Endothelial cell of umbilical vein (primary cell): Measurements from ENCODE around the gene B4GALNT4. TPM values are rescaled to one million over a fixed set of nuclear protein-coding genes. Genes with fewer than 3 reads are reported as not detected.

Experiments
- BruUV-seq: library from RNA; stranded (reverse); fragments of 400-500 nt; replicated peaks from 2 replicates; lab custom pipeline; 2021; lab: Mats Ljungman, UMichigan
- CTCF ChIA-PET: fragments of 300-600, 350-600 bp; sonication (Branson Sonifier 250); formaldehyde crosslinking; loops from one replicate; lab custom pipeline; 2021; ENCODE audit warnings: antibody characterized with exemption, inconsistent platforms; lab: Charles Lee
- POLR2A ChIA-PET: fragments of 300-600, 350-600 bp; sonication (Branson Sonifier 250); formaldehyde crosslinking; loops from one replicate; lab custom pipeline; 2021; ENCODE audit warnings: antibody characterized with exemption, inconsistent platforms; lab: Charles Lee
- DNase-seq: peaks from one replicate; pipeline ENCODE4 v3.0.0-alpha.2; 2011; ENCODE audit warnings: low read depth, low spot score
- FAIRE-seq: peaks from 2 replicates; lab custom pipeline; 2011; peaks lifted over from hg19 to GRCh38; lab: Jason Lieb, UNC
- H2AFZ ChIP-seq: 2 replicates; pipeline ENCODE4 v1.6.0; 2012; ENCODE audit warnings: low read depth, low read length, control low read depth, inconsistent platforms
- H3K27ac ChIP-seq: 2 replicates; pipeline ENCODE4 v1.5.1; 2011; ENCODE audit warnings: low read depth, mild to moderate bottlenecking, control low read depth, low read length, moderate library complexity; ENCODE audit not compliant: insufficient read depth
- H3K27me3 ChIP-seq, 2 experiments: 2 replicates each; pipeline versions ENCODE4 v1.6.0 to v1.6.1; 2011; ENCODE audit warnings: low read length in 2 of 2, mixed read lengths in 1 of 2; ENCODE audit not compliant: control insufficient read depth in 2 of 2, insufficient read depth in 2 of 2
- H3K36me3 ChIP-seq, 2 experiments: 2 replicates in 1 of 2; 3 replicates in 1 of 2; pipeline ENCODE4 v1.5.1; 2011; ENCODE audit warnings: low read length in 2 of 2, mild to moderate bottlenecking in 1 of 2, moderate library complexity in 1 of 2; ENCODE audit not compliant: control insufficient read depth in 2 of 2, insufficient read depth in 2 of 2; ENCODE audit errors: extremely low read depth in 1 of 2
- H3K4me1 ChIP-seq: 3 replicates; pipeline ENCODE4 v1.5.1; 2011; ENCODE audit warnings: mild to moderate bottlenecking, low read length; ENCODE audit not compliant: control insufficient read depth, insufficient read depth; ENCODE audit errors: extremely low read depth
- H3K4me2 ChIP-seq: 2 replicates; pipeline ENCODE4 v1.6.1; 2011; ENCODE audit warnings: low read length, control low read depth, mixed read lengths; ENCODE audit not compliant: insufficient read depth
- H3K4me3 ChIP-seq, 3 experiments: fragments of 200-600 bp in 1 of 3; sonication (generic), shearing (Covaris generic) in 1 of 3; replicated peaks in 1 of 3; 2 replicates each; pipeline ENCODE4 v1.5.1; 2011 to 2016; ENCODE audit warnings: control low read depth in 3 of 3, low read length in 3 of 3, mild to moderate bottlenecking in 2 of 3, inconsistent platforms in 1 of 3, low read depth in 1 of 3, moderate library complexity in 1 of 3; ENCODE audit not compliant: insufficient read depth in 1 of 3
- H3K79me2 ChIP-seq: 2 replicates; pipeline ENCODE4 v1.6.0; 2012; ENCODE audit warnings: low read length, inconsistent platforms; ENCODE audit not compliant: control insufficient read depth, insufficient read depth
- H3K9ac ChIP-seq: replicated peaks from 2 replicates; pipeline ENCODE3; 2011; ENCODE audit warnings: low read length, control low read depth; ENCODE audit not compliant: insufficient read depth; ENCODE audit errors: extremely low read depth
- H3K9me1 ChIP-seq: replicated peaks from 3 replicates; pipeline ENCODE4 v1.6.0; 2011; ENCODE audit warnings: mild to moderate bottlenecking, low read length; ENCODE audit not compliant: control insufficient read depth, insufficient read depth; ENCODE audit errors: extremely low read depth
- H3K9me3 ChIP-seq: replicated peaks from 2 replicates; pipeline ENCODE4 v1.5.1; 2012; ENCODE audit warnings: low read length, inconsistent platforms; ENCODE audit not compliant: control insufficient read depth, insufficient read depth
- H4K20me1 ChIP-seq: replicated peaks from 2 replicates; pipeline ENCODE3; 2011; ENCODE audit warnings: mild to moderate bottlenecking, low read length; ENCODE audit not compliant: control insufficient read depth, insufficient read depth; ENCODE audit errors: extremely low read depth
- EZH2 ChIP-seq: IDR thresholded peaks from 2 replicates; pipeline ENCODE4 v1.6.1; 2012; ENCODE audit warnings: borderline replicate concordance, low read depth, mild to moderate bottlenecking, moderate library complexity, low read length, inconsistent platforms; ENCODE audit not compliant: severe bottlenecking
- JUN ChIP-seq: IDR thresholded peaks from 2 replicates; pipeline ENCODE4 v1.6.1; 2011; ENCODE audit warnings: borderline replicate concordance, low read depth; ENCODE audit not compliant: insufficient read length, insufficient read depth
- MYC ChIP-seq: IDR thresholded peaks from one replicate; pipeline ENCODE4 v1.6.1; 2011; ENCODE audit warnings: mild to moderate bottlenecking, low read depth, low read length
- POLR2A ChIP-seq: IDR thresholded peaks from 2 replicates; pipeline ENCODE4 v1.6.1; 2012; ENCODE audit warnings: low read depth, mild to moderate bottlenecking, control low read depth, low read length
- dilution Hi-C: fragments of 300-500 bp; cut with MboI; formaldehyde crosslinking; loops from one replicate; pipeline ENCODE4 v1.15.0; 2019; ENCODE audit warnings: low sequenced_read_pairs; ENCODE audit not compliant: extremely low pct_ligation_motif_present
- intact Hi-C: fragments of 100-400 bp; cut with micrococcal nuclease; formaldehyde crosslinking; loops from one replicate; pipeline ENCODE4 v1.10.0; 2022
- polyA plus RNA-seq, 4 experiments: library from polyadenylated mRNA; depleted of rRNA in 3 of 4; stranded (reverse) in 3 of 4; unstranded in 1 of 4; fragments of >200 nt; gene quantifications; 2 replicates each; pipeline versions ENCODE4 v1.2.1 to v1.2.3, GENCODE V29; 2011 to 2012; ENCODE audit warnings: missing spikeins in 1 of 4
- total RNA-seq: library from RNA; stranded (reverse); gene quantifications from 2 replicates; pipeline ENCODE4 v1.2.3, GENCODE V29; 2021
- TF ChIP-seq, protein P1 (sequence below), 2 donors: IDR thresholded peaks; 1 replicate in 1 of 2; 2 replicates in 1 of 2; pipeline ENCODE4 v1.5.1; 2011; ENCODE audit warnings: low read length in 2 of 2, mild to moderate bottlenecking in 2 of 2, moderate library complexity in 2 of 2, control low read depth in 1 of 2, inconsistent platforms in 1 of 2, low read depth in 1 of 2; ENCODE audit not compliant: insufficient read depth in 1 of 2; ENCODE audit errors: extremely low read depth in 1 of 2
- TF ChIP-seq, protein P2 (sequence below): IDR thresholded peaks from 2 replicates; pipeline ENCODE4 v1.6.1; 2011; ENCODE audit not compliant: insufficient read depth, insufficient read length

Gene B4GALNT4
- total and polyA plus RNA-seq, 2 donors (not counting 3 experiments of a cell fraction or from before 2014, with no cell fraction given), result 9.2 to 9.6 TPM

DNA sequence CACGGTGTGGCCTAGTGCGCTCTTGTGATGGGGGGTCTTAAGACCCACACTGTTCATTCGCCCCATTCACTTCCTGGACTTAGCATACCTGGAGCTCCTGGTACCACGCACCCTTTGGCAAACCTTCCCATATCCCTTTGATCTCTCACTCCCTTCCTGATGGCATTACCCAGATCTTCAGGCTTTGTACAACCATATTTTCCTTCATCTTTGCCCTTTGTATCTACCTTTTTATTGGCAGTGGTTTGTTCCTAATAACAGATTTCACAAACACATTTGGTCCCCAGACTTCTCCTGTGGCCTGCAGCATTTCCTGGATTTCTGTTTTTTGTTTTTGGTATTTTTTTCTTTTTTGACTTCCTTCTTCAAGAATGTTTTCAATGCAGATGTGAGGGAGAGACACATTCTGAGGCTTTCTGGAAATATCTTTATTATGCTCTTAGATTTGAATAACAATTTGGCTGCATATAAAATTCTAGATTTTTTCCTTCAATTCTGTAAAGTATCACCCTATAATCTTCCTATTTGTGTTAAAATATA, 32.6 kb upstream of the B4GALNT4 start:
- Histone ChIP-seq H3K36me3 (no peaks in the 10 kb centered on the region), H2AFZ (peak overlapping the region; percentile 11), H3K4me2 (no peak overlapping the region), H3K9me1 (no peaks in the 10 kb centered on the region), H3K27ac (no peak overlapping the region), H3K4me3 (no peak overlapping the region), H3K4me1 (peaks cover 15% of the 10 kb centered on the region), H3K79me2 (no peaks in the 10 kb centered on the region), H4K20me1 (no peaks in the 10 kb centered on the region), H3K9ac (no peak overlapping the region), H3K27me3 (peaks cover 0 to 3% of the 10 kb centered on the region in 2 experiments), H3K9me3 (no peaks in the 10 kb centered on the region)
- BruUV-seq, result no TSS peak
- intact Hi-C loops (no loop called here), dilution Hi-C loops (no loop called here)
- ChIA-PET CTCF (interaction anchor here (1.4 kb wide), 1 partner anchor 19 kb away, joined by 5 read pairs; no protein-coding TSS in a partner anchor), POLR2A (no interaction called here)
- FAIRE-seq (no peak), DNase-seq (peak; percentile 31)
- TF ChIP-seq, protein P1, sequence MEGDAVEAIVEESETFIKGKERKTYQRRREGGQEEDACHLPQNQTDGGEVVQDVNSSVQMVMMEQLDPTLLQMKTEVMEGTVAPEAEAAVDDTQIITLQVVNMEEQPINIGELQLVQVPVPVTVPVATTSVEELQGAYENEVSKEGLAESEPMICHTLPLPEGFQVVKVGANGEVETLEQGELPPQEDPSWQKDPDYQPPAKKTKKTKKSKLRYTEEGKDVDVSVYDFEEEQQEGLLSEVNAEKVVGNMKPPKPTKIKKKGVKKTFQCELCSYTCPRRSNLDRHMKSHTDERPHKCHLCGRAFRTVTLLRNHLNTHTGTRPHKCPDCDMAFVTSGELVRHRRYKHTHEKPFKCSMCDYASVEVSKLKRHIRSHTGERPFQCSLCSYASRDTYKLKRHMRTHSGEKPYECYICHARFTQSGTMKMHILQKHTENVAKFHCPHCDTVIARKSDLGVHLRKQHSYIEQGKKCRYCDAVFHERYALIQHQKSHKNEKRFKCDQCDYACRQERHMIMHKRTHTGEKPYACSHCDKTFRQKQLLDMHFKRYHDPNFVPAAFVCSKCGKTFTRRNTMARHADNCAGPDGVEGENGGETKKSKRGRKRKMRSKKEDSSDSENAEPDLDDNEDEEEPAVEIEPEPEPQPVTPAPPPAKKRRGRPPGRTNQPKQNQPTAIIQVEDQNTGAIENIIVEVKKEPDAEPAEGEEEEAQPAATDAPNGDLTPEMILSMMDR (IDR thresholded peaks at IDR 0.05; ENCODE audit: extremely low read depth in 1 of 2, insufficient read depth in 1 of 2, low read depth in 1 of 2, low read length in 2 of 2), result no peak
- TF ChIP-seq MYC (no peak), JUN (no peak), EZH2 (no peak), POLR2A (no peak)
- TF ChIP-seq, protein P2, sequence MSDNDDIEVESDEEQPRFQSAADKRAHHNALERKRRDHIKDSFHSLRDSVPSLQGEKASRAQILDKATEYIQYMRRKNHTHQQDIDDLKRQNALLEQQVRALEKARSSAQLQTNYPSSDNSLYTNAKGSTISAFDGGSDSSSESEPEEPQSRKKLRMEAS, result no peak
